ENCODE results near the gene SERAC1.

Gene SERAC1

GRCh38 chr6:158118886-158119285, 49.2 kb downstream of the SERAC1 start:
- DNase-seq, result no peak

GRCh38 chr6:158115508-158115907, 52.6 kb downstream of the SERAC1 start:
- DNase-seq, result no peak

GRCh38 chr6:158115102-158115501, 53.0 kb downstream of the SERAC1 start:
- DNase-seq, result no peak

GRCh38 chr6:158113802-158114201, 54.3 kb downstream of the SERAC1 start:
- no peak for DNase-seq

- no peak for DNase-seq
Observed at GRCh38 chr6:158111987-158112386, 56.1 kb downstream of the SERAC1 start.

- no peak for DNase-seq
Observed at GRCh38 chr6:158110986-158111385, 57.1 kb downstream of the SERAC1 start.

GRCh38 chr6:158109748-158110147, 58.3 kb downstream of the SERAC1 start:
- DNase-seq, result no peak

GRCh38 chr6:158104696-158105095, 63.4 kb downstream of the SERAC1 start:
- no peak for DNase-seq

- DNase-seq, result no peak
Observed at GRCh38 chr6:158103228-158103627, 64.8 kb downstream of the SERAC1 start.

GRCh38 chr6:158095671-158096070, 72.4 kb downstream of the SERAC1 start:
- no peak for DNase-seq

- DNase-seq, result no peak
Observed at GRCh38 chr6:158095031-158095430, 73.0 kb downstream of the SERAC1 start.

GRCh38 chr6:158092806-158093205, 75.3 kb downstream of the SERAC1 start:
- DNase-seq, result no peak

GRCh38 chr6:158087224-158087867, 80.7 kb downstream of the SERAC1 start:
- DNase-seq, result no peak

GRCh38 chr6:158086504-158087223, 81.4 kb downstream of the SERAC1 start:
- no peak for DNase-seq

GRCh38 chr6:158086054-158086503, 82.0 kb downstream of the SERAC1 start:
- DNase-seq, result no peak

- DNase-seq, result no peak
Observed at GRCh38 chr6:158085261-158086053, 82.6 kb downstream of the SERAC1 start.

GRCh38 chr6:158083455-158084325, 84.4 kb downstream of the SERAC1 start:
- no peak for DNase-seq

GRCh38 chr6:158081657-158081935, 86.5 kb downstream of the SERAC1 start:
- DNase-seq, result no peak

- DNase-seq, result no peak
Observed at GRCh38 chr6:158080849-158081656, 87.0 kb downstream of the SERAC1 start.

- no peak for DNase-seq
Observed at GRCh38 chr6:158078320-158078719, 89.7 kb downstream of the SERAC1 start.

- DNase-seq, result no peak
Observed at GRCh38 chr6:158077676-158078075, 90.4 kb downstream of the SERAC1 start.

- DNase-seq, result no peak
Observed at GRCh38 chr6:158076548-158076947, 91.5 kb downstream of the SERAC1 start.
